Brain microvascular endothelial cell (primary cell): Measurements from ENCODE around the gene DOCK1.

Experiments
- DNase-seq: peaks from one replicate; pipeline ENCODE4 v3.0.0-alpha.2; 2020
- H3K27ac ChIP-seq: fragments of 250-450 bp; sonication (Bioruptor Pico); 2 replicates; pipeline ENCODE4 v1.5.1; 2020; ENCODE audit warnings: mild to moderate bottlenecking, moderate library complexity
- H3K27me3 ChIP-seq: fragments of 250-450 bp; sonication (Bioruptor Pico); replicated peaks from 2 replicates; pipeline ENCODE4 v1.5.1; 2020; ENCODE audit warnings: mild to moderate bottlenecking
- H3K36me3 ChIP-seq: fragments of 250-450 bp; sonication (Bioruptor Pico); replicated peaks from 2 replicates; pipeline ENCODE4 v1.5.1; 2020; ENCODE audit warnings: mild to moderate bottlenecking
- H3K4me3 ChIP-seq: 2 replicates; pipeline ENCODE4 v1.5.1; 2011; ENCODE audit warnings: low read depth, mild to moderate bottlenecking, control low read depth, low read length, moderate library complexity
- CTCF ChIP-seq: IDR thresholded peaks from 2 replicates; pipeline ENCODE4 v1.5.1; 2011; ENCODE audit warnings: low read depth, mild to moderate bottlenecking, moderate library complexity, low read length, control low read depth, inconsistent platforms; ENCODE audit errors: missing control alignments
- in situ Hi-C: cut with HindIII; loops from 2 replicates; pipeline ENCODE4 v1.10.0; 2017; ENCODE audit warnings: low sequenced_read_pairs, low pct_ligation_motif_present

The DOCK1 gene

DNA sequence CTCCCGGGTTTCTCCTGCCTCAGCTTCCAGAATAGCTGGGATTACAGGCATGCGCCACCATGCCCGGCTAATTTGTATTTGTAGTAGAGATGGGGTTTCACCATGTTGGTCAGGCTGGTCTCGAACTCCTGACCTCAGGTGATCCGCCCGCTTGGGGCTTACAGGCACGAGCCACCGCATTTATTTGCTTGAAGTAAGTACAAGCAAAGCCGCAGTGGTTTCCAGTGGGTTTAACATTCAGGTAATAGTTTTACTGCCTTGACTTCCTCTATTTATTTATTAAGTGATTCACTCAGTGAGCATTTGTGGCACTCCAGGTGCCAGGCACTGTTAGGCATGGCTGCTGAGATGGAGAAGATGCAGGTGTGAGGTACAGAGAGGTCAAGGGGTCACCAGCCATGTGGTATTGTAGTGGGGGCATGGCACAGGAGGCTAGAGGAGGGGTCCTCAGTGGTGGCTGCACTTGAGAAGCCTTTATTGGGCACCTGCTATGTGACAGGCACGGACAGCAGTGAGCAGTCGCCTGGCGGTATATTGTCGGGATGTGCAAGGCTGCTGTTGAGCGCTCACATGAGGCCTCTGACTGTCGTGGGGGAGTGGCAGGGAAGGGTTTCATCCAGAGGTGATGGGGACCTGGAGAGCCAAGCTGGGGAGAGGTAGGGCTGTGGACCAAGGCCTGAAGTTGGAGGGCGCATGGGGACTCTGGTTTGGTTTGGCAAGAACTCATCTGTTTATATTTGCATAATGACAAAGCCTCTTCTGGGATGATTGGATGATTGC is 54.9 kb downstream of the DOCK1 start:
- no peaks in the 10 kb centered on the region for H3K36me3 ChIP-seq
- no peaks in the 10 kb centered on the region for H3K27me3 ChIP-seq
- DNase-seq: no peak
- no peak overlapping the region for H3K4me3 ChIP-seq
- H3K27ac ChIP-seq: no peak overlapping the region
- no peak for TF ChIP-seq CTCF
- in situ Hi-C loops: no loop called here

GRCh38 chr10:126963354-126963753 is 58.1 kb downstream of the DOCK1 start:
- in situ Hi-C loops: no loop called here
- Histone ChIP-seq H3K4me3 (no peak overlapping the region), H3K27me3 (no peaks in the 10 kb centered on the region), H3K36me3 (no peaks in the 10 kb centered on the region), H3K27ac (no peak overlapping the region)
- no peak for TF ChIP-seq CTCF
- no peak for DNase-seq

DNA sequence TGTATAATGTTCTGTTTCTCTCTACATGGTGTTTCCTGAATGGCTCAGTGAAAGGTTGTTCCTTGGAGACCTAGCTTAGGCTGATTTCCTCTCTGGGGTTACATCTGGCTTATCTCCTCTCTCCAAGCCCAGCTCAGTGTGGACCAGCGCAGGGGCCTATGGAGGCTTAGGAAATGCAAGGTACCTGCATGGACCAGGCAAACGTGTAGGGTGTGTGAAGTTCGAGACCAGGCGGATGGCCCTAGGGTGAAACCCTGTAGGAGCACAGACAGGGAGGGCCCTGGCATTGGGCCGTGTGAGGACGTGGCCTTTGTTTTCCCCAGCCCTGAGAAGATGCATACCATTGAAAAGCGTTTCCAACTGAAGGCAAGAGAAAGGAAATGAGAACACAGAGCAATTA is 59.0 kb downstream of the DOCK1 start:
- in situ Hi-C loops: no loop called here
- no peak overlapping the region for H3K27ac ChIP-seq
- no peaks in the 10 kb centered on the region for H3K36me3 ChIP-seq
- H3K27me3 ChIP-seq: no peaks in the 10 kb centered on the region
- TF ChIP-seq CTCF: no peak
- H3K4me3 ChIP-seq: no peak overlapping the region
- no peak for DNase-seq

- Histone ChIP-seq H3K4me3 (no peak overlapping the region), H3K27me3 (no peaks in the 10 kb centered on the region), H3K36me3 (no peaks in the 10 kb centered on the region), H3K27ac (no peak overlapping the region)
- in situ Hi-C loops: no loop called here
- no peak for TF ChIP-seq CTCF
- DNase-seq: no peak
Measured at GRCh38 chr10:126966938-126967337, 61.7 kb downstream of the DOCK1 start.

DNA sequence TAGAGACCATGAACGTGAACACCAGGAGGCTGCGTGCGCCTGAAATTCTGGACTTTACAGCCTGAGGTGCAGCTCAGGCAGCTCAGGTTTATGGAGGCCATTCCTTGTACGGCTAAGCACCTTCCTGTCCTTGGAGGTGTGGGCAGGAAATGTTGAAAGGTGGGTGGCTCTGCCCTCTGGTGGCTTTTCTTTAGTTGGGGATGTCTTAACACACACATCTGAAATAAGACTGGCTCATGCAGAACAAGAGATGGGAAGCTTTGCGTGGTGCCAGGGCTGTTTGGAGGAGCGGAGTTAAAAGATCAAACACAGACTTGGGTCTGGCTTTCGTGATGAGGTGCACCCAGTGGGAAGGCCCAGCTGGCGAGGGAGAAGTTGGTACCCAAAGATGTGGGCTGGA is 64.1 kb downstream of the DOCK1 start:
- no peak for TF ChIP-seq CTCF
- no peak overlapping the region for H3K4me3 ChIP-seq
- DNase-seq: peak; percentile 7
- H3K36me3 ChIP-seq: peaks cover 1% of the 10 kb centered on the region
- H3K27ac ChIP-seq: no peak overlapping the region
- in situ Hi-C loops: no loop called here
- H3K27me3 ChIP-seq: no peaks in the 10 kb centered on the region
